ENCODE results near the gene ZNF688.

DNA sequence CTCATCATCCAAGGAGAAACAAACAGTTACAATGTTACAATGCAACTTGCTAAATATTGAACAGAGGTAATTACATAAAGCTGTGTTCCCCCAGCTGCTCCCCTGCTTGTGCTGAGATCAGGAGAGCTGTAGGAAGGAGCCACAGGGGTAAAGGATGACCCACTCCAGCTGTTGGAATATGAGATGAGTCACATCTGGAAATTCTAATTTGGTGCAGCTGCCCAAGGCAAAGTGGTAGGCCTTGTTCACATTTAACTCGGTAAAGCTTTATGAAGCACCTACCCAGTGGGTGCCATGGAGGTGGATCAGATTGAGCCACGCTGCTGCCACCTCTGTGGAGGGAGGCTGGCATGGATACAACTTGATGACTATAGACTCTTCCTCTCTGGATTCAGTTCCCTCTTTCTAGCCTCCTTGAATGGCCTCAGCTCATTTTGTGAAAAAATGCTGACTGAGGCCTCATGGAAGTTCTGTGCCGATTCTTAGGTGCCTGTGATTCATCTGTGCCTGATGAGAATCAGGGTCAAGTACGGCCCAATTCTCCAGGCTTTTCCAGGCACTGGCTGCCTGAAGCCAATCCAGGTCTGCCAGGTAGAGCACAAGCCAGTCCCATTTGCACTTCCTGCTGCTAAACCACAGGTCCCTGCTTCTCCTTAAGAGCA lies 31.2 kb upstream of the ZNF688 start:
- TF ChIP-seq CTCF (IDR thresholded peaks at IDR 0.05) (no peak), POLR2A (IDR thresholded peaks at IDR 0.05) (no peak)
